Neutrophil (primary cell): ENCODE data around the gene CTTN.

Experiments
- H3K27ac ChIP-seq: fragments of 200-600 bp; sonication (generic); 2 replicates; pipeline ENCODE4 v1.5.1; 2016; ENCODE audit warnings: mild to moderate bottlenecking, moderate library complexity
- H3K27me3 ChIP-seq: fragments of 200-600 bp; sonication (generic); 2 replicates; pipeline ENCODE4 v1.6.0; 2016; ENCODE audit warnings: mild to moderate bottlenecking
- H3K36me3 ChIP-seq: fragments of 200-600 bp; sonication (generic); 2 replicates; pipeline ENCODE4 v1.5.1; 2017
- H3K4me1 ChIP-seq, 2 experiments: fragments of 200-600 bp in 1 of 2; sonication (generic) in 1 of 2; 1 replicate in 1 of 2; 2 replicates in 1 of 2; pipeline versions ENCODE4 v1.5.1 to v1.6.1; 2013 to 2016; ENCODE audit warnings: low read depth in 1 of 2, low read length in 1 of 2, mild to moderate bottlenecking in 1 of 2, moderate library complexity in 1 of 2; ENCODE audit not compliant: control insufficient read depth in 1 of 2, insufficient read depth in 1 of 2
- H3K4me3 ChIP-seq, 2 experiments: fragments of 200-600 bp in 1 of 2; sonication (generic) in 1 of 2; 1 replicate in 1 of 2; 2 replicates in 1 of 2; pipeline ENCODE4 v1.5.1; 2013 to 2016; ENCODE audit warnings: low read depth in 1 of 2, low read length in 1 of 2, mild to moderate bottlenecking in 1 of 2, moderate library complexity in 1 of 2
- H3K9me3 ChIP-seq: fragments of 200-600 bp; sonication (generic); 2 replicates; pipeline ENCODE4 v1.5.1; 2016
- TF ChIP-seq, protein P1 (sequence below): fragments of 200-600 bp; sonication (generic); IDR thresholded peaks from 2 replicates; pipeline ENCODE4 v1.5.1; 2016; ENCODE audit warnings: antibody characterized with exemption

CTTN gene

DNA sequence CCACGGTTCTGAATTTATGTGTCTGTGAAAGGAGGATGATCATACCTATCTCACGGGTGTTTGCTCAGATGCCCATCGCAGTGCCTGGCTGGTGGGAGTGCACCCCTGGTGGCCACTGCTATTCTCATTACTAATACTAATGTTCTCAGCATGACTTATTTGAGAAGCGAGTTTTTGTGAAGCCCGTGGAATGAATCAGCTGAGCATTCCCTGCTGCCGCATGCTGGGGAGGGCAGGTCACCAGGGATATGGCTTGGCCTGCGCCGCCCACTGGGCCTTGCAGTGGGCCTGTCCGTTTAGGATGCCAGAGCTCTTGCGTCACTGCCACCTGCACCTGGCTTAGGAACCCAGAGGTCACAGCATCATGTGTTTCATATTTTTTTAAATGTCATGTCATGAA is 16.9 kb downstream of the CTTN start:
- TF ChIP-seq, protein P1, sequence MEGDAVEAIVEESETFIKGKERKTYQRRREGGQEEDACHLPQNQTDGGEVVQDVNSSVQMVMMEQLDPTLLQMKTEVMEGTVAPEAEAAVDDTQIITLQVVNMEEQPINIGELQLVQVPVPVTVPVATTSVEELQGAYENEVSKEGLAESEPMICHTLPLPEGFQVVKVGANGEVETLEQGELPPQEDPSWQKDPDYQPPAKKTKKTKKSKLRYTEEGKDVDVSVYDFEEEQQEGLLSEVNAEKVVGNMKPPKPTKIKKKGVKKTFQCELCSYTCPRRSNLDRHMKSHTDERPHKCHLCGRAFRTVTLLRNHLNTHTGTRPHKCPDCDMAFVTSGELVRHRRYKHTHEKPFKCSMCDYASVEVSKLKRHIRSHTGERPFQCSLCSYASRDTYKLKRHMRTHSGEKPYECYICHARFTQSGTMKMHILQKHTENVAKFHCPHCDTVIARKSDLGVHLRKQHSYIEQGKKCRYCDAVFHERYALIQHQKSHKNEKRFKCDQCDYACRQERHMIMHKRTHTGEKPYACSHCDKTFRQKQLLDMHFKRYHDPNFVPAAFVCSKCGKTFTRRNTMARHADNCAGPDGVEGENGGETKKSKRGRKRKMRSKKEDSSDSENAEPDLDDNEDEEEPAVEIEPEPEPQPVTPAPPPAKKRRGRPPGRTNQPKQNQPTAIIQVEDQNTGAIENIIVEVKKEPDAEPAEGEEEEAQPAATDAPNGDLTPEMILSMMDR, result no peak
- peaks cover 92% of the 10 kb centered on the region for H3K27me3 ChIP-seq
- no peak overlapping the region for H3K4me3 ChIP-seq
- H3K4me1 ChIP-seq, result peaks cover 14 to 16% of the 10 kb centered on the region in 2 experiments
- H3K9me3 ChIP-seq, result no peaks in the 10 kb centered on the region
- H3K36me3 ChIP-seq, result no peaks in the 10 kb centered on the region
- no peak overlapping the region for H3K27ac ChIP-seq

DNA sequence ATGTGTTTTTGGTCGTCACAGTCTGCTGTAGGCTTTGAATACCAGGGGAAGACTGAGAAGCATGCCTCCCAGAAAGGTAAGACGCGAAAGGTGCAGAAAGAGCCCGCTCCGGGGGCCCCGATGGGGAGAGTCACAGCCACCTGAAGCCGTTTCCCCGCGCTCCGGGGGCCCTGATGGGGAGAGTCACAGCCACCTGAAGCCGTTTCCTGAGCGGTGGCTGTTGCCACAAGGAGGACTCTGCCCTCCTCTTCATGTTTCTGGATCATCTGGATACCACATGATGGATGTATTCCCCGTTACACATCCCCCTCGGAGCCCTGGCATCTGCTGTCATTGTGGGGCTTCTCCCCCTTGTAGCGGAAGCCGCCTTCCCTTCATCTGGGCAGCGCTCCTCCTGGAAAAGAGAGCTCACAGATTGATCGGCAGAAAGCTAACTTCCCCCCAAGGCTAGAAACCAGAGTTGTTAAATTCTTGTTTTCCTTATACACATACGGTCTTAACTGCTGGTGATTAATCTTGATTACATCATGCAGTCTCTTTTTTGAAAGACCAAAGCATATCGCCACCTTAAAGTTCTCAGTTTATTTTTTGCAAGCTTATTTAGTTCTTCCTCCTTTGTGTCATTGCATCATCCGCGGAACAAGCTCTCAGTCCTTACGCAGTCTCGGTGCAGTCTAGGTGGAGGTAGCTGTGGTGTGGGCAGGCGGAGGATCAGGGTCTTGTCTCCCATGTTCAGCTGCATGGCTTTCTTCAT is 17.5 kb downstream of the CTTN start:
- H3K27ac ChIP-seq, result no peak overlapping the region
- peak overlapping the region in 1 of 2 experiments; percentile 8 for H3K4me3 ChIP-seq
- no peaks in the 10 kb centered on the region for H3K36me3 ChIP-seq
- TF ChIP-seq, protein P1, result no peak
- peaks cover 14 to 16% of the 10 kb centered on the region in 2 experiments for H3K4me1 ChIP-seq
- no peaks in the 10 kb centered on the region for H3K9me3 ChIP-seq
- peaks cover 92% of the 10 kb centered on the region for H3K27me3 ChIP-seq

GRCh38 chr11:70416881-70417280 is 18.6 kb downstream of the CTTN start:
- Histone ChIP-seq H3K36me3 (no peaks in the 10 kb centered on the region), H3K4me1 (peaks cover 14 to 16% of the 10 kb centered on the region in 2 experiments)

GRCh38 chr11:70418130-70418529 is 19.8 kb downstream of the CTTN start:
- TF ChIP-seq, protein P1, result no peak

More at GRCh38 chr11:70416881-70417280, 18.6 kb downstream of the CTTN start:
- H3K4me3 ChIP-seq, result no peak overlapping the region
- no peak overlapping the region for H3K27ac ChIP-seq
- TF ChIP-seq, protein P1, result no peak
- peaks cover 92% of the 10 kb centered on the region for H3K27me3 ChIP-seq
- no peaks in the 10 kb centered on the region for H3K9me3 ChIP-seq

GRCh38 chr11:70419307-70420007 is 21.1 kb downstream of the CTTN start:
- Histone ChIP-seq H3K4me1 (peaks cover 14 to 21% of the 10 kb centered on the region in 2 experiments), H3K27ac (no peak overlapping the region), H3K27me3 (peaks cover 92% of the 10 kb centered on the region), H3K36me3 (no peaks in the 10 kb centered on the region), H3K9me3 (no peaks in the 10 kb centered on the region), H3K4me3 (no peak overlapping the region)
- TF ChIP-seq, protein P1, result no peak

More at GRCh38 chr11:70418130-70418529, 19.8 kb downstream of the CTTN start:
- H3K27me3 ChIP-seq, result peaks cover 92% of the 10 kb centered on the region
- H3K9me3 ChIP-seq, result no peaks in the 10 kb centered on the region
- no peak overlapping the region for H3K27ac ChIP-seq
- H3K36me3 ChIP-seq, result no peaks in the 10 kb centered on the region
- H3K4me1 ChIP-seq, result peaks cover 14 to 16% of the 10 kb centered on the region in 2 experiments
- H3K4me3 ChIP-seq, result no peak overlapping the region
